ENCODE data around the gene PDIA5. TPM values are rescaled to one million over a fixed set of nuclear protein-coding genes. Genes with fewer than 3 reads are reported as not detected.

Gene PDIA5
- total RNA-seq, 2 experiments from 2014 or later = 8.1 to 11.7 TPM

DNA sequence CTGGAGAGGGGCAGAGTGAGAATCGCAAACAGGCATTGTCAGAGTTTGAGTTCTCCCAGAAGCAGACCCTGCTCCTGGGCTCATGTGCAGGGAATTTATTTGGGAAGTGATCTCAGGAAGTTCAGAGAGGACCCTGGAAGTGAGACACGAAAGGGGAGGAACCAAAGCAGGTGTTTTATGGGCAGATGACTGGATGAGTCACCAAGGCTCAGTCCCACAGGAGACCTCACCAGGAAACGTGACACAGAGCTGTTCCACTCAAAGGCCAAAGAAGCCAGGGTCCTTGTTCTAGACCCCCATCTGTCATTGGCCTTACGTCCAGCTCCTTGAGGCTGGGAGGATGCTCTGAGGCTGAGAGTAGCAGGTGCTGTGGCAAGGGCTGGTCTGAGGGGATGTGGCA is 91.5 kb downstream of the PDIA5 start:
- Histone ChIP-seq H3K4me3 (ENCODE audit: low read depth, low read length, poor library complexity, severe bottlenecking) (no peak overlapping the region), H4K20me1 (ENCODE audit: insufficient read depth, low read length) (no peaks in the 10 kb centered on the region), H3K4me2 (ENCODE audit: low read length) (no peak overlapping the region), H3K4me1 (ENCODE audit: insufficient read depth, low read length, poor library complexity, severe bottlenecking) (peaks cover 9% of the 10 kb centered on the region), H3K79me2 (ENCODE audit: insufficient read depth, low read depth, low read length) (no peaks in the 10 kb centered on the region), H3K27ac (ENCODE audit: low read depth, low read length, poor library complexity, severe bottlenecking) (no peak overlapping the region), H3K9me3 (ENCODE audit: low read length) (no peaks in the 10 kb centered on the region), H3K9me2 (ENCODE audit: insufficient read depth, low read length) (no peaks in the 10 kb centered on the region), H2AFZ (ENCODE audit: low read length) (no peak overlapping the region), H3K36me3 (ENCODE audit: insufficient read depth, low read length) (no peaks in the 10 kb centered on the region)
- ChIA-PET POLR2A (no interaction called here), CTCF (ENCODE audit: unreplicated experiment) (no interaction called here)
- BruUV-seq (replicated peaks) = no TSS peak
- DNase-seq (ENCODE audit: low spot score) = no peak
- TF ChIP-seq, protein P1, sequence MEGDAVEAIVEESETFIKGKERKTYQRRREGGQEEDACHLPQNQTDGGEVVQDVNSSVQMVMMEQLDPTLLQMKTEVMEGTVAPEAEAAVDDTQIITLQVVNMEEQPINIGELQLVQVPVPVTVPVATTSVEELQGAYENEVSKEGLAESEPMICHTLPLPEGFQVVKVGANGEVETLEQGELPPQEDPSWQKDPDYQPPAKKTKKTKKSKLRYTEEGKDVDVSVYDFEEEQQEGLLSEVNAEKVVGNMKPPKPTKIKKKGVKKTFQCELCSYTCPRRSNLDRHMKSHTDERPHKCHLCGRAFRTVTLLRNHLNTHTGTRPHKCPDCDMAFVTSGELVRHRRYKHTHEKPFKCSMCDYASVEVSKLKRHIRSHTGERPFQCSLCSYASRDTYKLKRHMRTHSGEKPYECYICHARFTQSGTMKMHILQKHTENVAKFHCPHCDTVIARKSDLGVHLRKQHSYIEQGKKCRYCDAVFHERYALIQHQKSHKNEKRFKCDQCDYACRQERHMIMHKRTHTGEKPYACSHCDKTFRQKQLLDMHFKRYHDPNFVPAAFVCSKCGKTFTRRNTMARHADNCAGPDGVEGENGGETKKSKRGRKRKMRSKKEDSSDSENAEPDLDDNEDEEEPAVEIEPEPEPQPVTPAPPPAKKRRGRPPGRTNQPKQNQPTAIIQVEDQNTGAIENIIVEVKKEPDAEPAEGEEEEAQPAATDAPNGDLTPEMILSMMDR (conservative IDR thresholded peaks at IDR 0.05; ENCODE audit: low read length) = no peak
- TF ChIP-seq EZH2phosphoT487 (IDR thresholded peaks at IDR 0.05; ENCODE audit: borderline replicate concordance, low read depth, low read length) = no peak
- intact Hi-C loops (cut with micrococcal nuclease; ENCODE audit: unreplicated experiment) = no loop called here

DNA sequence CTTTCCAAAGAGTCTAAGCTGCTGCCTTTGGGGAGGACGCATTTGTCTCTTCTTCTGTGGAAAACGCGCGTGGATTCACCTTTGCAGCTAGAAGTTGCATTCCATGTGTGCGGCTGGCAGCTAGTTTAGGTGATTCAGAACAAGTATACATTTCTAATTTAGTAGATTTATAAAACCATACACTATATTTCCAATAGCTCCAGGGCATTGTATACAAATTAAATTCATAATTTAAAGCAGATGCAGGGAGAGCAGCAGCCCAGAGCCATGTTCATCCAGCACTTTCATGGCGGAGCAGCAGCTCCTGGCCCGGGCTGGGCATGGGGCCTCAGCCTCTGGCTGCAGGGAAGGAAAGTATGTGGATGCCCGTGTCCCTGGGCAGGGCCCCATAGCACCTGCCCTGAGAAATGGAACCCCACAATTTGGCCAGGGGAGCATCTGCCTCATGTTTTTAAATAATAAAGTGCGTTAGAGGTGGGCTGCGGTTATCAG is 92.1 kb downstream of the PDIA5 start:
- ChIA-PET POLR2A (no interaction called here), CTCF (ENCODE audit: unreplicated experiment) (no interaction called here)
- H3K4me2 ChIP-seq (ENCODE audit: low read length) = no peak overlapping the region
- H3K36me3 ChIP-seq (ENCODE audit: insufficient read depth, low read length) = no peaks in the 10 kb centered on the region
- no peak for TF ChIP-seq EZH2phosphoT487 (IDR thresholded peaks at IDR 0.05; ENCODE audit: borderline replicate concordance, low read depth, low read length)
- TF ChIP-seq, protein P1 (conservative IDR thresholded peaks at IDR 0.05; ENCODE audit: low read length) = no peak
- H3K9me2 ChIP-seq (ENCODE audit: insufficient read depth, low read length) = no peaks in the 10 kb centered on the region
- BruUV-seq (replicated peaks) = no TSS peak
- no peak overlapping the region for H2AFZ ChIP-seq (ENCODE audit: low read length)
- no peaks in the 10 kb centered on the region for H3K9me3 ChIP-seq (ENCODE audit: low read length)
- DNase-seq (ENCODE audit: low spot score) = no peak
- H3K79me2 ChIP-seq (ENCODE audit: insufficient read depth, low read depth, low read length) = no peaks in the 10 kb centered on the region
- no peaks in the 10 kb centered on the region for H4K20me1 ChIP-seq (ENCODE audit: insufficient read depth, low read length)
- no peak overlapping the region for H3K27ac ChIP-seq (ENCODE audit: low read depth, low read length, poor library complexity, severe bottlenecking)
- peaks cover 3% of the 10 kb centered on the region for H3K4me1 ChIP-seq (ENCODE audit: insufficient read depth, low read length, poor library complexity, severe bottlenecking)
- no peak overlapping the region for H3K4me3 ChIP-seq (ENCODE audit: low read depth, low read length, poor library complexity, severe bottlenecking)
- intact Hi-C loops (cut with micrococcal nuclease; ENCODE audit: unreplicated experiment) = no loop called here

DNA sequence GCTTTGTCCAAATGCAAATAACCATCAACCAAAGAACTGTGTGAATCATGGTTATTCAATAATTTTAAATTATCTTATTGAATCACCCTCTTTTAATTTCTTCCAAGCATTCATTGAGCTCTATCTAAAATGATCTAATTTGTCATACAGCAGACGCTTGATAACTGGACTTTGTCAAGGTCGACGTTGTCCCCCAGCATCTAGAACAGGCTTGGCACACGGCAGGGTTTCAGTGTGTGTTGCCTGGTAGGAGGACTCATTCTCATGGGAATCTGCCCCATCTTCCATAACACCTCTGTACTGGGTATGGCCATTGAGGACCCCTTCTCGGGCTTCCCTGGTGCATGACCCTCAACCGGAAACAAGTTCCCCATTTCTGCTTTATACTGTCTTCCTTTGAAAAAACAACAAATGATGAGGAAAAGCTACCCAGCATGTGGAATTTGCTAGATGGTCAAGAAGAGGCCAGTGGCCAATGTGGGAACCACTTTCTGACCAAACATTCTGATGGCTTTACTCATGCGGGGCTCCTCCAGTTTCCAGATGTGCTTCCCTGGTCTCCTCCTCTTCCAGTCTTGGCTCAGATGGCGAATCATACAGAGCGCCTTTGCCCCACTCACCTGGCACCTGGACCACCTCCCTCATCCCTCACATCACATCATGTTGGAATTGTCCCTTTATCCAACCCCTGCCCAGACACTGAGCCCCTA is 93.3 kb downstream of the PDIA5 start:
- no peaks in the 10 kb centered on the region for H3K9me3 ChIP-seq (ENCODE audit: low read length)
- ChIA-PET CTCF (ENCODE audit: unreplicated experiment) (no interaction called here), POLR2A (no interaction called here)
- no peak overlapping the region for H3K4me3 ChIP-seq (ENCODE audit: low read depth, low read length, poor library complexity, severe bottlenecking)
- TF ChIP-seq, protein P1 (conservative IDR thresholded peaks at IDR 0.05; ENCODE audit: low read length) = no peak
- TF ChIP-seq EZH2phosphoT487 (IDR thresholded peaks at IDR 0.05; ENCODE audit: borderline replicate concordance, low read depth, low read length) = no peak
- H3K9me2 ChIP-seq (ENCODE audit: insufficient read depth, low read length) = no peaks in the 10 kb centered on the region
- no peak overlapping the region for H3K27ac ChIP-seq (ENCODE audit: low read depth, low read length, poor library complexity, severe bottlenecking)
- no peaks in the 10 kb centered on the region for H3K4me1 ChIP-seq (ENCODE audit: insufficient read depth, low read length, poor library complexity, severe bottlenecking)
- peaks cover 9% of the 10 kb centered on the region; the same call in 1 of the 2 replicates for H3K36me3 ChIP-seq (ENCODE audit: insufficient read depth, low read length)
- H3K4me2 ChIP-seq (ENCODE audit: low read length) = no peak overlapping the region
- DNase-seq (ENCODE audit: low spot score) = no peak
- no peaks in the 10 kb centered on the region for H4K20me1 ChIP-seq (ENCODE audit: insufficient read depth, low read length)
- no peaks in the 10 kb centered on the region for H3K79me2 ChIP-seq (ENCODE audit: insufficient read depth, low read depth, low read length)
- no TSS peak for BruUV-seq (replicated peaks)
- H2AFZ ChIP-seq (ENCODE audit: low read length) = no peak overlapping the region
- intact Hi-C loops (cut with micrococcal nuclease; ENCODE audit: unreplicated experiment) = no loop called here
